Peyer's patch (tissue), 4 donors: Measurements from ENCODE around the gene SHROOM1. TPM values are rescaled to one million over a fixed set of nuclear protein-coding genes. Genes with fewer than 3 reads are reported as not detected.
"Not testable (repeated sequence)": the region's sequence is repeated elsewhere in the genome, so short reads cannot be mapped to it uniquely, and the experiment has no call there.

Experiments used
- DNase-seq, 3 donors: peaks; one replicate each; pipeline ENCODE4 v3.0.0-alpha.2; 2017 to 2019
- H3K27ac ChIP-seq, 4 donors: fragments of 200-600 bp; sonication (generic); one replicate each; pipeline ENCODE4 v1.5.1; 2016 to 2019
- H3K27me3 ChIP-seq, 2 donors: fragments of 200-600 bp; sonication (generic); one replicate each; pipeline ENCODE4 v1.5.1; 2019
- H3K36me3 ChIP-seq, 3 donors: fragments of 200-600 bp; sonication (generic); one replicate each; pipeline ENCODE4 v1.5.1; 2016 to 2019
- H3K4me1 ChIP-seq, 4 donors: fragments of 200-600 bp; sonication (generic); one replicate each; pipeline ENCODE4 v1.5.1; 2016 to 2019
- H3K4me3 ChIP-seq, 4 donors: fragments of 200-600 bp; sonication (generic); 1 replicate in 3 of 4; 2 replicates in 1 of 4; pipeline ENCODE4 v1.5.1; 2016 to 2019; ENCODE audit warnings: mild to moderate bottlenecking in 1 of 4
- H3K9me3 ChIP-seq, 4 donors: fragments of 200-600 bp; sonication (generic); one replicate each; pipeline ENCODE4 v1.5.1; 2016 to 2019; ENCODE audit warnings: mild to moderate bottlenecking in 1 of 4
- CTCF ChIP-seq, 6 experiments: fragments of 450-650 bp in 4 of 6; fragments of 200-600 bp in 2 of 6; sonication (generic) in 1 of 6; IDR thresholded peaks; one replicate each; pipeline ENCODE4 v1.5.1; 2017 to 2019; ENCODE audit warnings: antibody characterized with exemption in 6 of 6, mild to moderate bottlenecking in 3 of 6, moderate library complexity in 1 of 6
- POLR2A ChIP-seq, 2 donors: fragments of 450-650 bp; IDR thresholded peaks; one replicate each; pipeline ENCODE4 v1.5.1; 2017; ENCODE audit warnings: antibody characterized with exemption in 2 of 2, mild to moderate bottlenecking in 2 of 2, moderate library complexity in 2 of 2
- total RNA-seq, 4 donors: library from RNA; depleted of rRNA; stranded (reverse); fragments of >200 nt; gene quantifications; one replicate each; pipeline ENCODE4 v1.1.0, GENCODE V29; 2016

SHROOM1 gene
- total RNA-seq, 4 donors from 2014 or later: 14.9 to 200 (median 95.3) TPM

GRCh38 chr5:132810605-132811004 is 19.8 kb downstream of the SHROOM1 start:
- no peak overlapping the region for H3K4me3 ChIP-seq
- TF ChIP-seq CTCF (IDR thresholded peaks at IDR 0.05) (no peak), POLR2A (IDR thresholded peaks at IDR 0.05) (no peak)
- H3K4me1 ChIP-seq: peaks cover 0 to 14% (median 6%) of the 10 kb centered on the region in 4 donors
- DNase-seq: no peak
- H3K27me3 ChIP-seq: no peaks in the 10 kb centered on the region
- H3K9me3 ChIP-seq: no peaks in the 10 kb centered on the region
- no peaks in the 10 kb centered on the region for H3K36me3 ChIP-seq
- no peak overlapping the region for H3K27ac ChIP-seq

DNA sequence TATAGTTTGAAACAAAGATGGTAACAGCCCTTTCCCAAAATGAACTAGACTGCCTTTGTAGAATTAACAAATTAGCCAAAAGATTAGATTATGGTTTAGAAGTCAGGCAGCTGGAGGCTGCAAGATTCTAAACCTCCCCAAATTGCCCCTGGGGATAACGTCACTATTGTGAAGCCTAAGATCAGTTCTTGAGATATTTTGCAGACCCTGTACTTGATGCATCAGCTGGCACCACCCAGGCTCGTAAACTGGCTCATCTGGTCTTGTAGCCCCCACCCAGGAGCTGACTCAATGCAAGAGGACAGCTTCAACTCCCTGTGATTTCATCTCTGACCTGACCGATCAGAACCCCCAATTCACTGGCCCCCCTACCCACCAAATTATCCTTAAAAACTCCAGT is 21.6 kb downstream of the SHROOM1 start:
- no peak for DNase-seq
- Histone ChIP-seq H3K4me1 (peaks cover 0 to 14% (median 4%) of the 10 kb centered on the region in 4 donors), H3K9me3 (no peaks in the 10 kb centered on the region), H3K4me3 (no peak overlapping the region), H3K36me3 (no peaks in the 10 kb centered on the region), H3K27me3 (no peaks in the 10 kb centered on the region), H3K27ac (peak overlapping the region in 2 of 4 donors; percentile 5 to 49)
- TF ChIP-seq POLR2A (IDR thresholded peaks at IDR 0.05) (no peak), CTCF (IDR thresholded peaks at IDR 0.05) (no peak)

DNA sequence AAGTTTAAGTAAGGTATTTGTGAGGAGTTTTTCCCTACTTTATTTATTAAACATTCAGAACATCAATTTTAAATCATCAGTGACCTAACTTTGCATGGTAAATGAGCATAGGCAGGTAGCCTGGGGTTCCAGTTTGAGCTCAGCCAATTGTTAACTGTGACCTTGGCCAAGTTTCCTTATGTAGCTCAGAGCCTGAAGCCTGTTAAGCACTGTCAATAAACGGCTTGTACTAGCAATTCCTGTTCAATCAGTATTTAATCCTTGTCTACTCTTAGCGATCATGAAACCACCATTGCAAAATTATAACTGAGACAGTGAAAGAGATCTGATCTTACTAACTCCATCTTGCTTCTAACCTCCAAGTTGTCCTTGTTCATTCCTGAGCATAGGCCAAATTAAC is 22.0 kb downstream of the SHROOM1 start:
- Histone ChIP-seq H3K27me3 (no peaks in the 10 kb centered on the region), H3K4me1 (peaks cover 0 to 14% (median under 1%) of the 10 kb centered on the region in 4 donors), H3K36me3 (no peaks in the 10 kb centered on the region), H3K27ac (peak overlapping the region in 2 of 4 donors; percentile 5 to 49), H3K9me3 (no peaks in the 10 kb centered on the region), H3K4me3 (no peak overlapping the region)
- DNase-seq: no peak
- TF ChIP-seq POLR2A (IDR thresholded peaks at IDR 0.05): no peak
- TF ChIP-seq CTCF (IDR thresholded peaks at IDR 0.05): no peak

- DNase-seq: peak in 2 of 3 donors; percentile 89 to 92
- TF ChIP-seq CTCF (IDR thresholded peaks at IDR 0.05) (peak in 4 of 6 experiments; percentile 19 to 90 (median 84)), POLR2A (IDR thresholded peaks at IDR 0.05) (peak; percentile 39 to 66)
- Histone ChIP-seq H3K27me3 (no peaks in the 10 kb centered on the region), H3K9me3 (no peaks in the 10 kb centered on the region), H3K4me1 (peaks cover 0 to 4% (median 0%) of the 10 kb centered on the region in 4 donors), H3K27ac (peak overlapping the region in 3 of 4 donors; percentile 65 to 91 (median 85)), H3K36me3 (no peaks in the 10 kb centered on the region), H3K4me3 (peak overlapping the region in 2 of 4 donors; percentile 44 to 48)
Observed at GRCh38 chr5:132807163-132807838, 23.1 kb downstream of the SHROOM1 start.

DNA sequence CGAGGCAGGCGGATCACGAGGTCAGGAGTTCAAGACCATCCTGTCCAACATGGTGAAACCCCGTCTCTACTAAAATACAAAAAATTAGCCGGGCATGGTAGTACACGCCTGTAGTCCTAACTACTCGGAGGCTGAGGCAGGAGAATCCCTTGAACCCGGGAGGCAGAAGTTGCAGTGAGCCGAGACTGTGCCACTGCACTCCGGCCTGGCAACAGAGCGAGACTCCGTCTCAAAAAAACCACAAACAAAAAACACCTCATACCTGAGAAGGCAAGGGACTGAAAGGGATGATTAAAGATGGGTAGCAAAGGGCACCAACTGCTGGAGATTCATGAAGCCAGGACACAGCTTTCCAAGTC is 23.7 kb downstream of the SHROOM1 start:
- Histone ChIP-seq H3K27ac (peak overlapping the region in 3 of 4 donors; percentile 65 to 91 (median 85)), H3K4me3 (peak overlapping the region in 2 of 4 donors; percentile 44 to 48)
- not testable (repeated sequence) for DNase-seq, H3K4me1 ChIP-seq, H3K36me3 ChIP-seq, H3K9me3 ChIP-seq, H3K27me3 ChIP-seq

DNA sequence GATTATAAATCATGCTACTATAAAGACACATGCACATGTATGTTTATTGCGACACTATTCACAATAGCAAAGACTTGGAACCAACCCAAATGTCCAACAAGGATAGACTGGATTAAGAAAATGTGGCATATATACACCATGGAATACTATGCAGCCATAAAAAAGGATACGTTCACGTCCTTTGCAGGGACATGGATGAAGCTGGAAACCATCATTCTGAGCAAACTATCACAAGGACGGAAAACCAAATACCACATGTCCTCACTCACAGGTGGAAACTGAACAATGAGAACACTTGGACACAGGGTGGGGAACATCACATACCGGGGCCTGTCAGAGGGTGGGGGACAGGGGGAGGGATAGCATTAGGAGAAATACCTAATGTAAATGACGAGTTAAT is 24.6 kb downstream of the SHROOM1 start:
- not testable (repeated sequence) for H3K36me3 ChIP-seq, H3K4me1 ChIP-seq, H3K4me3 ChIP-seq, H3K27ac ChIP-seq, H3K27me3 ChIP-seq, H3K9me3 ChIP-seq, DNase-seq

DNA sequence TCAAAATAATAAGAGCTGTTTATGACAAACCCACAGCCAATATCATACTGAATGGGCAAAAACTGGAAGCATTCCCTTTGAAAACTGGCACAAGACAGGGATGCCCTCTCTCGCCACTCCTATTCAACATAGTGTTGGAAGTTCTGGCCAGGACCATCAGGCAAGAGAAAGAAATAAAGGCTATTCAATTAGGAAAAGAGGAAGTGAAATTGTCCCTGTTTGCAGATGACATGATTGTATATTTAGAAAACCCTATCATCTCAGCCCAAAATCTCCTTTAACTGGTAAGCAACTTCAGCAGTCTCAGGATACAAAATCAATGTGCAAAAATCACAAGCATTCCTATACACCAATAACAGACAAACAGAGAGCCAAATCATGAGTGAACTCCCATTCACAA is 26.2 kb downstream of the SHROOM1 start:
- not testable (repeated sequence) for H3K9me3 ChIP-seq, H3K4me3 ChIP-seq, H3K27ac ChIP-seq, H3K4me1 ChIP-seq, H3K27me3 ChIP-seq, H3K36me3 ChIP-seq, DNase-seq

DNA sequence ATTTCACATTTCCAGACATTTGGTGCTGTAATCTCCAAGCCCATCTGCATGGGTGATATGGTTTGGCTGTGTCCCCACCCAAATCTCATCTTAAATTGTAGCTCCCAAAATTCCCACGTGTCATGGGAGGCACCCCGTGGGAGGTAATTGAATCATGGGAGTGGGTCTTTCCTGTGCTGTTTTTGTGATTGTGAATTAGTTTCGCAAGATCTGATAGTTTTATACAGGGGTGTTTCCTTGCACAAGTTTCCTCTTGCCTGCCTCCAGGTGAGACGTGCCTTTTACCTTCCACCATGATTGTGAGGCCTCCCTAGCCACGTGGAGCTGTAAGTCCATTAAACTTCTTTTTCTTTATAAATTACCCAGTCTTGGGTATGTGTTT is 27.8 kb downstream of the SHROOM1 start:
- H3K4me1 ChIP-seq, H3K27ac ChIP-seq: not testable (repeated sequence)

More for the DNA sequence above, 27.8 kb downstream of the SHROOM1 start:
- H3K27me3 ChIP-seq, H3K36me3 ChIP-seq, H3K9me3 ChIP-seq, DNase-seq, H3K4me3 ChIP-seq: not testable (repeated sequence)
